SH-SY5Y (cell line): ENCODE data around the gene CUEDC1.

ENCODE experiments used
- GATA2 ChIP-seq: IDR thresholded peaks from 2 replicates; pipeline ENCODE4 v1.6.1; 2011; ENCODE audit warnings: mild to moderate bottlenecking, low read depth, low read length
- GATA3 ChIP-seq: IDR thresholded peaks from 2 replicates; pipeline ENCODE4 v1.6.1; 2011; ENCODE audit warnings: low read depth, mild to moderate bottlenecking, low read length, moderate library complexity

DNA sequence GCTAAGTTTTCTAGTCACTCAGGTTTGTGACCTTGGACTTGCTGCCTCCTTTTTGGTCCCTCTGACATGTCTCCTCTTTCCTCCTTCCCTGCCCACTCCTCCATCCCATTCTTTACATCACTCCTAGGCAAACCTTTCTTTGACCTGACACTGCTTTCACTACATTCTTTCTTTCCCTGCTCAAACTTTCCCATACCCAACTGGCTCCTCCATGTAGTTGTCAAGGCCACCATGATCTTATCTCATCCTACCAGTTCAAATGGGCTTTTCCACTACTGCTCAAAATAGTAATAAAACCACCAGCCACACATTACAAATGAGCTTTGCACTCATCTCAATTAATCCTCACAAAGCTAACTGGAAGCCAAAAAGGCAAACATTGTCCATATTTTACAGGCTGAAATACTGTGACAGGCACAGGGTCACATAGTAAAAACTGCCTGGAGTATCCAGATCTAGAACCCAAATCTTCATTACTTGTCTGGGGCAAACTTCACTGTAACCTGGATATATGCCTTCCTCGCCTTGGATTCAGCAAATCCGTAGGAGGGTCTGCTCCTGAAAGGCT is 119.8 kb downstream of the CUEDC1 start:
- TF ChIP-seq GATA3, result no peak
- TF ChIP-seq GATA2, result no peak
